Keratinocyte (primary cell): ENCODE measurements around the gene DLG2.

Experiments used
- EZH2 ChIP-seq: IDR thresholded peaks from one replicate; pipeline ENCODE4 v1.6.1; 2012; ENCODE audit warnings: inconsistent platforms, mild to moderate bottlenecking, low read length, moderate library complexity
- TF ChIP-seq, protein P1 (sequence below), 3 experiments: IDR thresholded peaks in 1 of 3; conservative IDR thresholded peaks in 1 of 3; optimal IDR thresholded peaks in 1 of 3; 2 replicates in 2 of 3; 3 replicates in 1 of 3; pipeline versions ENCODE3 to v1.5.1; 2011; ENCODE audit warnings: low read length in 3 of 3, mild to moderate bottlenecking in 3 of 3, moderate library complexity in 2 of 3, control low read depth in 1 of 3, inconsistent platforms in 1 of 3; ENCODE audit not compliant: insufficient read depth in 2 of 3; ENCODE audit errors: extremely low read depth in 1 of 3

DNA sequence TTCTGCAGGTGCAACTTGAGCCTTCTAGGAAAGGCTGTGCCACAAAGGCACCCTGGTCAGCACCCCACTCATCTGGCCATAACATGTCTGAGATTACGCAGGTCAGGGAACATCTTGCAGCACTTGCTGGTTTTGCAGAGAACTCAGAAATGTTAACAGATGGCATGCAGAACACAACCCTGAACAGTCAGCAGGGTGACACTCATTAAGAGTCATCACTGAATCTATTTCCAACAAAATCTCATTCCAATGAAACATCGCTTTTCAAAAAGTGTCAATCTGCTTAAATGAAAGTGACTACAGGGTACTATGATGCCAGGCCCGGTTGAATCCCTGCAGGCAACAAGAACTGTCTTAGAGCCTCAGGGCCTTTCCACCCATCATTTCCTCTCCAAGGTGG is 1971.2 kb downstream of the DLG2 start:
- TF ChIP-seq, protein P1, sequence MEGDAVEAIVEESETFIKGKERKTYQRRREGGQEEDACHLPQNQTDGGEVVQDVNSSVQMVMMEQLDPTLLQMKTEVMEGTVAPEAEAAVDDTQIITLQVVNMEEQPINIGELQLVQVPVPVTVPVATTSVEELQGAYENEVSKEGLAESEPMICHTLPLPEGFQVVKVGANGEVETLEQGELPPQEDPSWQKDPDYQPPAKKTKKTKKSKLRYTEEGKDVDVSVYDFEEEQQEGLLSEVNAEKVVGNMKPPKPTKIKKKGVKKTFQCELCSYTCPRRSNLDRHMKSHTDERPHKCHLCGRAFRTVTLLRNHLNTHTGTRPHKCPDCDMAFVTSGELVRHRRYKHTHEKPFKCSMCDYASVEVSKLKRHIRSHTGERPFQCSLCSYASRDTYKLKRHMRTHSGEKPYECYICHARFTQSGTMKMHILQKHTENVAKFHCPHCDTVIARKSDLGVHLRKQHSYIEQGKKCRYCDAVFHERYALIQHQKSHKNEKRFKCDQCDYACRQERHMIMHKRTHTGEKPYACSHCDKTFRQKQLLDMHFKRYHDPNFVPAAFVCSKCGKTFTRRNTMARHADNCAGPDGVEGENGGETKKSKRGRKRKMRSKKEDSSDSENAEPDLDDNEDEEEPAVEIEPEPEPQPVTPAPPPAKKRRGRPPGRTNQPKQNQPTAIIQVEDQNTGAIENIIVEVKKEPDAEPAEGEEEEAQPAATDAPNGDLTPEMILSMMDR (optimal IDR thresholded peaks at IDR 0.05 in 1 of 3, IDR thresholded peaks at IDR 0.05 in 1 of 3, conservative IDR thresholded peaks at IDR 0.05 in 1 of 3; ENCODE audit: extremely low read depth in 1 of 3, insufficient read depth in 2 of 3, low read length in 3 of 3): no peak
- TF ChIP-seq EZH2: no peak
